ENCODE measurements around the gene B4GALT6.

The B4GALT6 gene

GRCh38 chr18:31647127-31647753 is 37.1 kb downstream of the B4GALT6 start:
- no peak for TF ChIP-seq EZH2phosphoT487 (IDR thresholded peaks at IDR 0.05; ENCODE audit: borderline replicate concordance)
- TF ChIP-seq, protein P1, sequence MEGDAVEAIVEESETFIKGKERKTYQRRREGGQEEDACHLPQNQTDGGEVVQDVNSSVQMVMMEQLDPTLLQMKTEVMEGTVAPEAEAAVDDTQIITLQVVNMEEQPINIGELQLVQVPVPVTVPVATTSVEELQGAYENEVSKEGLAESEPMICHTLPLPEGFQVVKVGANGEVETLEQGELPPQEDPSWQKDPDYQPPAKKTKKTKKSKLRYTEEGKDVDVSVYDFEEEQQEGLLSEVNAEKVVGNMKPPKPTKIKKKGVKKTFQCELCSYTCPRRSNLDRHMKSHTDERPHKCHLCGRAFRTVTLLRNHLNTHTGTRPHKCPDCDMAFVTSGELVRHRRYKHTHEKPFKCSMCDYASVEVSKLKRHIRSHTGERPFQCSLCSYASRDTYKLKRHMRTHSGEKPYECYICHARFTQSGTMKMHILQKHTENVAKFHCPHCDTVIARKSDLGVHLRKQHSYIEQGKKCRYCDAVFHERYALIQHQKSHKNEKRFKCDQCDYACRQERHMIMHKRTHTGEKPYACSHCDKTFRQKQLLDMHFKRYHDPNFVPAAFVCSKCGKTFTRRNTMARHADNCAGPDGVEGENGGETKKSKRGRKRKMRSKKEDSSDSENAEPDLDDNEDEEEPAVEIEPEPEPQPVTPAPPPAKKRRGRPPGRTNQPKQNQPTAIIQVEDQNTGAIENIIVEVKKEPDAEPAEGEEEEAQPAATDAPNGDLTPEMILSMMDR (conservative IDR thresholded peaks at IDR 0.05; ENCODE audit: low read length), result no peak
- no peaks in the 10 kb centered on the region for H3K9me3 ChIP-seq (ENCODE audit: insufficient read depth, low read depth, low read length)
- peak overlapping the region; percentile 50 for H3K9ac ChIP-seq (ENCODE audit: low read depth, low read length, poor library complexity, severe bottlenecking)
- peaks cover 9% of the 10 kb centered on the region for H4K20me1 ChIP-seq (ENCODE audit: insufficient read depth, low read length, poor library complexity, severe bottlenecking)
- H2AFZ ChIP-seq (ENCODE audit: low read length), result no peak overlapping the region
- peaks cover 3% of the 10 kb centered on the region for H3F3A ChIP-seq (ENCODE audit: low read depth)
- H3K79me2 ChIP-seq (ENCODE audit: insufficient read depth, low read length), result peaks cover 36% of the 10 kb centered on the region; the same call in 1 of the 2 replicates
- peak overlapping the region; percentile 78 for H3K4me2 ChIP-seq (ENCODE audit: low read depth, low read length, poor library complexity, severe bottlenecking)
- H3K36me3 ChIP-seq (ENCODE audit: insufficient read depth, low read length), result peaks cover 20% of the 10 kb centered on the region; the same call in 1 of the 2 replicates
- H3K4me3 ChIP-seq (ENCODE audit: low read length, poor library complexity, severe bottlenecking), result peak overlapping the region; percentile 65
- peaks cover 57% of the 10 kb centered on the region for H3K4me1 ChIP-seq (ENCODE audit: insufficient read depth, low read length, poor library complexity, severe bottlenecking)
- H3K9me2 ChIP-seq (replicated peaks; ENCODE audit: low read depth, low read length), result no peaks in the 10 kb centered on the region
- H3K27me3 ChIP-seq (ENCODE audit: insufficient read depth, low read length, poor library complexity, severe bottlenecking), result no peaks in the 10 kb centered on the region

DNA sequence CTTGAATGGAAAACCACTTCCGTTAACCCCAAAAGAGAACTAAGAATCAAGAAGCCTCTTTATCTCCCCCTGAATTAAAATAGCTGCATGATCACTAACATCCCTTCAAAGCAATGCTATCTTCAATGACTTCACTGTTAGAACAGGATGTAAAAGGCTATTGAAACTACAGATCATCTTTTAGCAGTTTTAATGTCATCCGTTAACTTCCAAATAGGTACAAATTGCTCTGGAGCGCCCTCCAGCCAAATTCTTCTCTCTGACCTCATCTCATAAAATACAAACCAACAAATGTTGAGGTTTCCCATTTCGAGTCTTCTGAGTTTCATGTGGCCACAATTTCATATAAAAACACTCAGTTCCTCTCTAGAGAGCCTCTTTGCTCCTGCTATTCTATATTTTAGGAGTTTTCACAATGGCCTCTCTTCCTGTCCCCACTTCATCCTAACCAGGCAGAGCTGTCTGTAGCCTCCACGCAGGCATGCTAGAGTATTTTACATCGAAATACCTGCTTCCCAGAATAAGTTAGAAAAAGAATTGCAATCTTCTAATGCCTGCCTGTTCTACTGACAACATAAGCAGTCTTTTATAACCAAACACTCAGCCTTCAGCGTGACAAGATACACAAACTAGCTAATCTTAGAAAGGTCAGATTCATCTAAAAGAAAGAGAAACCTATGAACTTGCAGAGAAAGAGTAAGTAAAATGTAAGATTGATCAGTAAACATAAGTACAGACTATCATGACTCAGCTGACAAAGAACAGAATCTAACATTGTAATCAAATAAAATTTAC is 37.9 kb downstream of the B4GALT6 start:
- no peaks in the 10 kb centered on the region for H3K27me3 ChIP-seq (ENCODE audit: insufficient read depth, low read length, poor library complexity, severe bottlenecking)
- TF ChIP-seq, protein P1 (conservative IDR thresholded peaks at IDR 0.05; ENCODE audit: low read length), result peak; percentile 64
- no peak; the same call in 1 of the 2 replicates for TF ChIP-seq EZH2phosphoT487 (IDR thresholded peaks at IDR 0.05; ENCODE audit: borderline replicate concordance)
- no peaks in the 10 kb centered on the region for H3K9me2 ChIP-seq (replicated peaks; ENCODE audit: low read depth, low read length)
- H4K20me1 ChIP-seq (ENCODE audit: insufficient read depth, low read length, poor library complexity, severe bottlenecking), result peaks cover 9% of the 10 kb centered on the region
- peak overlapping the region; percentile 50 for H3K9ac ChIP-seq (ENCODE audit: low read depth, low read length, poor library complexity, severe bottlenecking)
- H3K4me3 ChIP-seq (ENCODE audit: low read length, poor library complexity, severe bottlenecking), result peak overlapping the region; percentile 65
- H3K79me2 ChIP-seq (ENCODE audit: insufficient read depth, low read length), result peaks cover 36% of the 10 kb centered on the region; the same call in 1 of the 2 replicates
- H2AFZ ChIP-seq (ENCODE audit: low read length), result no peak overlapping the region
- H3K4me2 ChIP-seq (ENCODE audit: low read depth, low read length, poor library complexity, severe bottlenecking), result peak overlapping the region; percentile 78
- peaks cover 3% of the 10 kb centered on the region for H3F3A ChIP-seq (ENCODE audit: low read depth)
- no peaks in the 10 kb centered on the region for H3K9me3 ChIP-seq (ENCODE audit: insufficient read depth, low read depth, low read length)
- H3K4me1 ChIP-seq (ENCODE audit: insufficient read depth, low read length, poor library complexity, severe bottlenecking), result peaks cover 57% of the 10 kb centered on the region
- peaks cover 20% of the 10 kb centered on the region; the same call in 1 of the 2 replicates for H3K36me3 ChIP-seq (ENCODE audit: insufficient read depth, low read length)

- Histone ChIP-seq H4K20me1 (ENCODE audit: insufficient read depth, low read length, poor library complexity, severe bottlenecking) (peaks cover 9% of the 10 kb centered on the region), H3K27me3 (ENCODE audit: insufficient read depth, low read length, poor library complexity, severe bottlenecking) (no peaks in the 10 kb centered on the region), H3K4me2 (ENCODE audit: low read depth, low read length, poor library complexity, severe bottlenecking) (no peak overlapping the region), H3K4me1 (ENCODE audit: insufficient read depth, low read length, poor library complexity, severe bottlenecking) (peaks cover 50% of the 10 kb centered on the region), H3K36me3 (ENCODE audit: insufficient read depth, low read length) (peaks cover 23% of the 10 kb centered on the region; the same call in 1 of the 2 replicates), H3K9me3 (ENCODE audit: insufficient read depth, low read depth, low read length) (no peaks in the 10 kb centered on the region), H3K9ac (ENCODE audit: low read depth, low read length, poor library complexity, severe bottlenecking) (no peak overlapping the region), H3K4me3 (ENCODE audit: low read length, poor library complexity, severe bottlenecking) (no peak overlapping the region), H3K9me2 (replicated peaks; ENCODE audit: low read depth, low read length) (no peaks in the 10 kb centered on the region), H3K79me2 (ENCODE audit: insufficient read depth, low read length) (peaks cover 41% of the 10 kb centered on the region; the same call in 1 of the 2 replicates), H2AFZ (ENCODE audit: low read length) (no peak overlapping the region), H3F3A (ENCODE audit: low read depth) (peaks cover 3% of the 10 kb centered on the region)
- TF ChIP-seq, protein P1 (conservative IDR thresholded peaks at IDR 0.05; ENCODE audit: low read length), result no peak
- no peak for TF ChIP-seq EZH2phosphoT487 (IDR thresholded peaks at IDR 0.05; ENCODE audit: borderline replicate concordance)
Measured at GRCh38 chr18:31645411-31645810, 39.0 kb downstream of the B4GALT6 start.
